H1 (cell line): ENCODE results near the gene STX8. TPM values are rescaled to one million over a fixed set of nuclear protein-coding genes. Genes with fewer than 3 reads are reported as not detected.

Experiments
- CTCF ChIA-PET: fragments of 300-600 bp; sonication (Branson Sonifier 250); formaldehyde crosslinking; loops from one replicate; lab custom pipeline; 2021; ENCODE audit not compliant: partially characterized antibody; lab: Charles Lee
- POLR2A ChIA-PET: fragments of 300-600 bp; sonication (Branson Sonifier 250); formaldehyde crosslinking; loops from one replicate; lab custom pipeline; 2021; ENCODE audit warnings: inconsistent platforms; ENCODE audit not compliant: partially characterized antibody; lab: Charles Lee
- DNase-seq, 2 experiments: peaks; one replicate each; pipeline versions ENCODE4 v3.0.0 to v3.0.0-alpha.2; 2010 to 2022; ENCODE audit warnings: low spot score in 2 of 2, low read depth in 1 of 2, mixed read lengths in 1 of 2
- FAIRE-seq: peaks from 2 replicates; lab custom pipeline; 2011; peaks lifted over from hg19 to GRCh38; lab: Jason Lieb, UNC
- H2AFZ ChIP-seq: 2 replicates; pipeline ENCODE4 v1.8.1; 2012; ENCODE audit warnings: low read length, inconsistent platforms
- H2AK5ac ChIP-seq: 2 replicates; pipeline ENCODE4 v1.6.1; 2013; ENCODE audit warnings: low read depth, low read length
- H2BK120ac ChIP-seq: replicated peaks from 2 replicates; pipeline ENCODE3; 2013; ENCODE audit warnings: low read depth, low read length, inconsistent platforms
- H2BK12ac ChIP-seq: 2 replicates; pipeline ENCODE4 v1.6.1; 2013; ENCODE audit warnings: low read depth, low read length
- H2BK15ac ChIP-seq: 2 replicates; pipeline ENCODE4 v1.6.1; 2013; ENCODE audit warnings: low read length
- H2BK20ac ChIP-seq: 2 replicates; pipeline ENCODE4 v1.6.1; 2013; ENCODE audit warnings: low read length
- H2BK5ac ChIP-seq: 2 replicates; pipeline ENCODE4 v1.6.1; 2013; ENCODE audit warnings: low read depth, low read length
- H3K14ac ChIP-seq: 2 replicates; pipeline ENCODE4 v1.6.1; 2013; ENCODE audit warnings: inconsistent platforms; ENCODE audit not compliant: insufficient read length
- H3K18ac ChIP-seq: 2 replicates; pipeline ENCODE4 v1.6.1; 2013; ENCODE audit warnings: low read length; ENCODE audit errors: extremely low read depth
- H3K23ac ChIP-seq: 2 replicates; pipeline ENCODE4 v1.6.1; 2013; ENCODE audit warnings: inconsistent platforms; ENCODE audit not compliant: insufficient read length
- H3K23me2 ChIP-seq: 2 replicates; pipeline ENCODE4 v1.6.1; 2013; ENCODE audit warnings: low read depth, low read length
- H3K27ac ChIP-seq: 2 replicates; pipeline ENCODE4 v1.6.1; 2011; ENCODE audit warnings: low read depth, low read length, inconsistent platforms
- H3K27me3 ChIP-seq, 4 experiments: replicated peaks in 1 of 4; 1 replicate in 1 of 4; 2 replicates in 3 of 4; pipeline versions ENCODE4 v1.6.1 to v1.8.1; 2011 to 2013; ENCODE audit warnings: low read length in 3 of 4, mild to moderate bottlenecking in 3 of 4, inconsistent platforms in 2 of 4, mixed read lengths in 2 of 4, moderate library complexity in 1 of 4; ENCODE audit not compliant: control insufficient read depth in 3 of 4, insufficient read depth in 3 of 4; ENCODE audit errors: extremely low read depth in 1 of 4
- H3K36me3 ChIP-seq, 4 experiments: 2 replicates each; pipeline versions ENCODE4 v1.6.1 to v1.8.1; 2011 to 2013; ENCODE audit warnings: mild to moderate bottlenecking in 4 of 4, low read length in 3 of 4, moderate library complexity in 2 of 4, control low read depth in 1 of 4, inconsistent platforms in 1 of 4; ENCODE audit not compliant: insufficient read depth in 4 of 4, control insufficient read depth in 2 of 4
- H3K4ac ChIP-seq: replicated peaks from 2 replicates; pipeline ENCODE3; 2013; ENCODE audit warnings: low read length, low read depth, mixed read lengths, inconsistent platforms; ENCODE audit not compliant: insufficient read length
- H3K4me1 ChIP-seq, 4 experiments: replicated peaks in 1 of 4; 1 replicate in 1 of 4; 2 replicates in 3 of 4; pipeline versions ENCODE4 v1.6.1 to v1.8.1; 2011 to 2013; ENCODE audit warnings: low read length in 3 of 4, inconsistent platforms in 2 of 4, mixed read lengths in 1 of 4; ENCODE audit not compliant: insufficient read depth in 4 of 4, control insufficient read depth in 3 of 4
- H3K4me2 ChIP-seq, 2 experiments: 2 replicates each; pipeline versions ENCODE4 v1.6.1 to v1.8.1; 2011 to 2013; ENCODE audit warnings: low read depth in 2 of 2, low read length in 2 of 2, control low read depth in 1 of 2, inconsistent platforms in 1 of 2, mild to moderate bottlenecking in 1 of 2; ENCODE audit not compliant: insufficient read depth in 1 of 2
- H3K4me3 ChIP-seq, 4 experiments: fragments of 200-600, 300-600 bp in 1 of 4; sonication (generic), shearing (Covaris generic), sonication (Bioruptor Twin) in 1 of 4; 2 replicates each; pipeline versions ENCODE4 v1.5.1 to v1.8.1; 2011 to 2016; ENCODE audit warnings: low read length in 4 of 4, low read depth in 3 of 4, control low read depth in 2 of 4, inconsistent platforms in 2 of 4, mild to moderate bottlenecking in 2 of 4, mixed read lengths in 1 of 4, moderate library complexity in 1 of 4; ENCODE audit not compliant: insufficient read depth in 2 of 4; ENCODE audit errors: extremely low read depth in 1 of 4
- H3K56ac ChIP-seq: replicated peaks from 2 replicates; pipeline ENCODE3; 2013; ENCODE audit warnings: low read depth, mild to moderate bottlenecking, mixed read lengths, low read length, inconsistent platforms; ENCODE audit not compliant: insufficient read length
- H3K79me1 ChIP-seq: 2 replicates; pipeline ENCODE4 v1.6.1; 2013; ENCODE audit warnings: low read depth, low read length, control low read depth
- H3K79me2 ChIP-seq, 2 experiments: 2 replicates each; pipeline versions ENCODE4 v1.6.1 to v1.8.1; 2012 to 2013; ENCODE audit warnings: low read length in 2 of 2, mild to moderate bottlenecking in 2 of 2, inconsistent platforms in 1 of 2; ENCODE audit not compliant: insufficient read depth in 2 of 2, control insufficient read depth in 1 of 2
- H3K9ac ChIP-seq, 4 experiments: replicated peaks in 1 of 4; 1 replicate in 1 of 4; 2 replicates in 3 of 4; pipeline versions ENCODE4 v1.6.1 to v1.8.1; 2011 to 2013; ENCODE audit warnings: low read depth in 3 of 4, low read length in 3 of 4, control low read depth in 2 of 4, mild to moderate bottlenecking in 2 of 4, moderate library complexity in 2 of 4, inconsistent platforms in 1 of 4; ENCODE audit errors: extremely low read depth in 1 of 4
- H3K9me3 ChIP-seq, 2 experiments: 2 replicates each; pipeline versions ENCODE4 v1.6.1 to v1.8.1; 2012 to 2013; ENCODE audit warnings: mild to moderate bottlenecking in 2 of 2, moderate library complexity in 2 of 2, control low read depth in 1 of 2, inconsistent platforms in 1 of 2, low read depth in 1 of 2, low read length in 1 of 2, mixed read lengths in 1 of 2; ENCODE audit not compliant: insufficient read depth in 2 of 2
- H4K20me1 ChIP-seq, 2 experiments: replicated peaks in 1 of 2; 2 replicates each; pipeline versions ENCODE3 to v1.8.1; 2011 to 2013; ENCODE audit warnings: inconsistent platforms in 2 of 2, low read length in 2 of 2, mild to moderate bottlenecking in 1 of 2; ENCODE audit not compliant: insufficient read depth in 2 of 2, control insufficient read depth in 1 of 2
- H4K5ac ChIP-seq: 2 replicates; pipeline ENCODE4 v1.6.1; 2013; ENCODE audit warnings: low read length, low read depth, mixed read lengths, inconsistent platforms; ENCODE audit not compliant: insufficient read length
- H4K8ac ChIP-seq: 2 replicates; pipeline ENCODE4 v1.8.0; 2013; ENCODE audit warnings: mild to moderate bottlenecking, moderate library complexity, low read length, inconsistent platforms; ENCODE audit not compliant: insufficient read depth; ENCODE audit errors: extremely low read depth
- H4K91ac ChIP-seq: replicated peaks from 2 replicates; pipeline ENCODE3; 2013; ENCODE audit warnings: low read length, mixed read lengths, inconsistent platforms; ENCODE audit not compliant: insufficient read length
- BRCA1 ChIP-seq: IDR thresholded peaks from 2 replicates; pipeline ENCODE4 v1.6.1; 2012; ENCODE audit warnings: low read depth, low read length, improper control_type of control experiment
- EGR1 ChIP-seq: IDR thresholded peaks from 2 replicates; pipeline ENCODE4 v1.6.1; 2011; ENCODE audit warnings: low read depth, low read length, borderline replicate concordance
- KDM5A ChIP-seq: fragments of 200-600 bp; IDR thresholded peaks from 2 replicates; pipeline ENCODE4 v1.7.1; 2012; ENCODE audit warnings: mild to moderate bottlenecking, low read length, inconsistent platforms, mixed read lengths
- PHF8 ChIP-seq: fragments of 200-600 bp; sonication (generic); conservative IDR thresholded peaks from 2 replicates; pipeline ENCODE4 v1.7.1; 2012; ENCODE audit warnings: low read depth, mild to moderate bottlenecking, inconsistent platforms, low read length, moderate library complexity
- SP2 ChIP-seq: IDR thresholded peaks from 2 replicates; pipeline ENCODE4 v1.6.1; 2012; ENCODE audit warnings: mild to moderate bottlenecking, low read length, inconsistent platforms
- SP4 ChIP-seq: IDR thresholded peaks from 2 replicates; pipeline ENCODE4 v1.6.1; 2012; ENCODE audit warnings: low read length, inconsistent platforms
- TAF7 ChIP-seq: optimal IDR thresholded peaks from 2 replicates; pipeline ENCODE3; 2011; ENCODE audit warnings: low read depth, mild to moderate bottlenecking, inconsistent platforms, low read length, moderate library complexity, borderline replicate concordance
- TBP ChIP-seq: IDR thresholded peaks from 2 replicates; pipeline ENCODE4 v1.6.1; 2011; ENCODE audit warnings: low read depth, low read length, improper control_type of control experiment
- USF2 ChIP-seq: IDR thresholded peaks from 2 replicates; pipeline ENCODE4 v1.6.1; 2011; ENCODE audit warnings: low read length, improper control_type of control experiment
- WGBS, 2 experiments: shearing (Covaris generic) in 1 of 2; methylation state at CpG; one replicate each; pipeline versions ENCODE4 v1.1.6 to v1.1.7; 2013 to 2015; ENCODE audit warnings: low lambda C conversion rate in 2 of 2, mixed read lengths in 2 of 2, inconsistent platforms in 1 of 2, low coverage in 1 of 2, missing lambda C conversion rate in 1 of 2; ENCODE audit not compliant: insufficient replicate concordance in 2 of 2, insufficient coverage in 1 of 2, insufficient read length in 1 of 2; ENCODE audit errors: extremely low coverage in 1 of 2, missing lambda C conversion rate in 1 of 2; 5-methylcytosine and 5-hydroxymethylcytosine counted together
- polyA plus RNA-seq, 7 experiments: library from polyadenylated mRNA; depleted of rRNA in 3 of 7; stranded (reverse) in 5 of 7; unstranded in 2 of 7; fragments of >200 nt in 5 of 7; fragments of 200-250 nt in 2 of 7; gene quantifications; 1 replicate in 5 of 7; 2 replicates in 1 of 7; 4 replicates in 1 of 7; pipeline versions ENCODE4 v1.2.1 to v1.2.3, GENCODE V29; 2011 to 2013; ENCODE audit warnings: missing spikeins in 2 of 7, mixed read lengths in 2 of 7
- total RNA-seq: library from RNA; stranded (reverse); fragmentation: NEBNext Ultra II Directional; extraction: Animal tissue kit (Norgen Biotek cat#: 25700); gene quantifications from 2 replicates; pipeline ENCODE4 v1.2.1, GENCODE V29; 2021

STX8 gene
- total and polyA plus RNA-seq, 2 of the 8 experiments (the other 6 are each of a cell fraction or from before 2014, with no cell fraction given), result 22.8 to 42.5 TPM

GRCh38 chr17:9350080-9350479 lies 225.5 kb downstream of the STX8 start:
- CTCF ChIA-PET, result no interaction called here
- Histone ChIP-seq H2BK120ac (no peak overlapping the region), H4K5ac (no peak overlapping the region)

More at GRCh38 chr17:9350080-9350479, 225.5 kb downstream of the STX8 start:
- H2BK5ac ChIP-seq, result no peak overlapping the region
- no peaks in the 10 kb centered on the region for H3K23me2 ChIP-seq
- no peak overlapping the region for H3K4ac ChIP-seq
- POLR2A ChIA-PET, result no interaction called here
- H3K4me3 ChIP-seq, result no peak overlapping the region
- no peaks in the 10 kb centered on the region for H3K36me3 ChIP-seq
- no peak overlapping the region for H2AFZ ChIP-seq
- no peak overlapping the region for H2BK15ac ChIP-seq
- H3K9ac ChIP-seq, result no peak overlapping the region
- no peak overlapping the region for H3K4me2 ChIP-seq
- no peak overlapping the region for H2AK5ac ChIP-seq
- no peak for DNase-seq
- 91% methylated on average over 6 of the region's 6 CpGs; no CpG with 5 or more reads in 1 of the 2 experiments for WGBS, 2 experiments
- no peaks in the 10 kb centered on the region for H3K27me3 ChIP-seq
- H3K79me1 ChIP-seq, result no peaks in the 10 kb centered on the region
- H3K14ac ChIP-seq, result no peak overlapping the region
- TF ChIP-seq SP2 (no peak), PHF8 (no peak), TAF7 (no peak), KDM5A (no peak), BRCA1 (no peak), SP4 (no peak), USF2 (no peak), EGR1 (no peak), TBP (no peak)
- H2BK12ac ChIP-seq, result no peak overlapping the region
- no peak overlapping the region for H3K18ac ChIP-seq
- peaks cover 0 to 2% of the 10 kb centered on the region in 2 experiments for H4K20me1 ChIP-seq
- H2BK20ac ChIP-seq, result no peak overlapping the region
- H3K27ac ChIP-seq, result no peak overlapping the region
- peaks cover 0 to 3% (median 0%) of the 10 kb centered on the region in 4 experiments; a peak in 2 of 7 replicates for H3K4me1 ChIP-seq
- H3K23ac ChIP-seq, result no peak overlapping the region
- H3K79me2 ChIP-seq, result no peaks in the 10 kb centered on the region
- H3K9me3 ChIP-seq, result no peaks in the 10 kb centered on the region
- FAIRE-seq, result no peak
- H4K8ac ChIP-seq, result no peak overlapping the region
- no peak overlapping the region for H3K56ac ChIP-seq
- no peak overlapping the region for H4K91ac ChIP-seq
